Upper lobe of left lung (tissue), 6 donors: ENCODE measurements around the gene HCST. TPM values are rescaled to one million over a fixed set of nuclear protein-coding genes. Genes with fewer than 3 reads are reported as not detected.

Experiments used
- ATAC-seq, 2 donors: fragments of 200-7000 bp; cut with Tn5 transposase; one replicate each; pipeline ENCODE4 v1.9.1; 2022; ENCODE audit warnings: mild to moderate bottlenecking in 2 of 2, moderate library complexity in 2 of 2; ENCODE audit not compliant: low FRiP score in 2 of 2
- DNase-seq, 2 donors: peaks; one replicate each; pipeline ENCODE4 v3.0.0-alpha.2; 2019 to 2020
- H3K27ac ChIP-seq, 4 donors: fragments of 200-600 bp; sonication (generic); one replicate each; pipeline ENCODE4 v1.5.1; 2016 to 2019
- H3K27me3 ChIP-seq, 4 donors: fragments of 200-600 bp; sonication (generic); one replicate each; pipeline ENCODE4 v1.5.1; 2017 to 2019
- H3K36me3 ChIP-seq, 4 donors: fragments of 200-600 bp; sonication (generic); one replicate each; pipeline ENCODE4 v1.5.1; 2016 to 2019
- H3K4me1 ChIP-seq, 4 donors: fragments of 200-600 bp; sonication (generic); one replicate each; pipeline ENCODE4 v1.5.1; 2018 to 2019
- H3K4me3 ChIP-seq, 4 donors: fragments of 200-600 bp; sonication (generic); one replicate each; pipeline ENCODE4 v1.5.1; 2017 to 2019; ENCODE audit warnings: mild to moderate bottlenecking in 2 of 4, moderate library complexity in 1 of 4
- H3K9me3 ChIP-seq, 4 donors: fragments of 200-600 bp; sonication (generic); one replicate each; pipeline ENCODE4 v1.5.1; 2018 to 2019
- EP300 ChIP-seq, 4 donors: sonication (generic); formaldehyde crosslinking; IDR thresholded peaks; one replicate each; pipeline ENCODE4 v1.5.1; 2017; ENCODE audit warnings: antibody characterized with exemption in 4 of 4, control low read depth in 2 of 4
- POLR2A ChIP-seq, 4 donors: fragments of 450-650 bp; IDR thresholded peaks; one replicate each; pipeline ENCODE4 v1.5.1; 2016 to 2017; ENCODE audit warnings: antibody characterized with exemption in 4 of 4, mild to moderate bottlenecking in 2 of 4
- POLR2AphosphoS5 ChIP-seq, 2 donors: sonication (generic); formaldehyde crosslinking; IDR thresholded peaks; one replicate each; pipeline ENCODE4 v1.5.1; 2017; ENCODE audit warnings: antibody characterized with exemption in 2 of 2
- WGBS, 2 donors: methylation state at CpG; one replicate each; pipeline ENCODE4 v1.1.5; 2017 to 2018; 5-methylcytosine and 5-hydroxymethylcytosine counted together
- total RNA-seq, 6 donors: library from RNA; depleted of rRNA in 4 of 6; stranded (reverse); fragments of >200 nt in 4 of 6; gene quantifications; one replicate each; pipeline versions ENCODE4 v1.1.0 to v1.2.1, GENCODE V29; 2016 to 2021
- TF ChIP-seq, protein P1 (sequence below), 6 experiments: fragments of 450-650 bp in 4 of 6; fragments of 200-600 bp in 2 of 6; sonication (generic) in 2 of 6; IDR thresholded peaks; one replicate each; pipeline ENCODE4 v1.5.1; 2016 to 2019; ENCODE audit warnings: antibody characterized with exemption in 6 of 6
- donor health status: DM: no; HTN: no; CAD: no; lungs with moderate emphysema.
- donor health status: DM: no; HTN: yes; CAD: no; lungs with severe emphysema.

Gene HCST
- total RNA-seq, 6 donors from 2014 or later = 10.2 to 40.8 (median 19.9) TPM; not detected in 1

DNA sequence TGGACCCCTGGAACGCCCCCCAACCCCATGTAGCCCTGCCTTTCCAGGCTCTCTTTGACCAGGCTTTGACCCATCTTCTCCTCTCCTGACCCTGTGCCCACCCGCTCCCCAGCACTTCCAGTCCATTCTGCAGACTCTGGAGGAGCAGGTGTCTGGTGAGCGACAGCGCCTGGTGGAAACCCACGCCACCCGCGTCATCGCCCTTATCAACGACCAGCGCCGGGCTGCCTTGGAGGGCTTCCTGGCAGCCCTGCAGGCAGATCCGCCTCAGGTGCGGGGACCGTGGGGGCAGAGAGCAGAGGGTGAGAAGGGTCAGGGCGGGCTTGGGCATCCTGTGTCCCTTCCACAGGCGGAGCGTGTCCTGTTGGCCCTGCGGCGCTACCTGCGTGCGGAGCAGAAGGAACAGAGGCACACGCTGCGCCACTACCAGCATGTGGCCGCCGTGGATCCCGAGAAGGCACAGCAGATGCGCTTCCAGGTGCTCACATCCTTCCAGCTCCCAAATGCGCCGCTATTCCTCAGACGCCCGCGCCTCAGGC lies 27.9 kb upstream of the HCST start:
- Histone ChIP-seq H3K27ac (no peak overlapping the region), H3K27me3 (peaks cover 0 to 18% (median 12%) of the 10 kb centered on the region in 4 donors), H3K4me3 (no peak overlapping the region), H3K36me3 (no peaks in the 10 kb centered on the region), H3K4me1 (peaks cover 7 to 10% (median 8%) of the 10 kb centered on the region in 4 donors), H3K9me3 (no peaks in the 10 kb centered on the region)
- WGBS, 2 donors = 92 to 93% methylated on average over 29 to 32 of the region's 32 CpGs
- no peak for DNase-seq
- no peak for ATAC-seq
- TF ChIP-seq POLR2A (IDR thresholded peaks at IDR 0.05) = no peak
- no peak for TF ChIP-seq POLR2AphosphoS5 (IDR thresholded peaks at IDR 0.05)
- TF ChIP-seq EP300 (IDR thresholded peaks at IDR 0.05) = no peak
- TF ChIP-seq, protein P1, sequence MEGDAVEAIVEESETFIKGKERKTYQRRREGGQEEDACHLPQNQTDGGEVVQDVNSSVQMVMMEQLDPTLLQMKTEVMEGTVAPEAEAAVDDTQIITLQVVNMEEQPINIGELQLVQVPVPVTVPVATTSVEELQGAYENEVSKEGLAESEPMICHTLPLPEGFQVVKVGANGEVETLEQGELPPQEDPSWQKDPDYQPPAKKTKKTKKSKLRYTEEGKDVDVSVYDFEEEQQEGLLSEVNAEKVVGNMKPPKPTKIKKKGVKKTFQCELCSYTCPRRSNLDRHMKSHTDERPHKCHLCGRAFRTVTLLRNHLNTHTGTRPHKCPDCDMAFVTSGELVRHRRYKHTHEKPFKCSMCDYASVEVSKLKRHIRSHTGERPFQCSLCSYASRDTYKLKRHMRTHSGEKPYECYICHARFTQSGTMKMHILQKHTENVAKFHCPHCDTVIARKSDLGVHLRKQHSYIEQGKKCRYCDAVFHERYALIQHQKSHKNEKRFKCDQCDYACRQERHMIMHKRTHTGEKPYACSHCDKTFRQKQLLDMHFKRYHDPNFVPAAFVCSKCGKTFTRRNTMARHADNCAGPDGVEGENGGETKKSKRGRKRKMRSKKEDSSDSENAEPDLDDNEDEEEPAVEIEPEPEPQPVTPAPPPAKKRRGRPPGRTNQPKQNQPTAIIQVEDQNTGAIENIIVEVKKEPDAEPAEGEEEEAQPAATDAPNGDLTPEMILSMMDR (IDR thresholded peaks at IDR 0.05) = no peak

DNA sequence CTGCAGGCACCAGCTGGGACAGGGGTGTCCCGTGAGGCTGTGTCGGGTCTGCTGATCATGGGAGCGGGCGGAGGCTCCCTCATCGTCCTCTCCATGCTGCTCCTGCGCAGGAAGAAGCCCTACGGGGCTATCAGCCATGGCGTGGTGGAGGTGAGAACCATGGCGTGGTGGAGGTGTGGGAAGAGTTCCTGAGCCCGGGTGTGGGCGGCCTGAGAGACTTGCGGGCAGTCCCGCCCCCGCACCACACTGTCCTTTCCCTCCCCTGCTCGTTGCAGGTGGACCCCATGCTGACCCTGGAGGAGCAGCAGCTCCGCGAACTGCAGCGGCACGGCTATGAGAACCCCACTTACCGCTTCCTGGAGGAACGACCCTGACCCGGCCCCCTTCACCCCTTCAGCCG lies 23.3 kb upstream of the HCST start:
- H3K4me1 ChIP-seq = peaks cover 0 to 5% (median 0%) of the 10 kb centered on the region in 4 donors
- peaks cover 0 to 8% (median 1%) of the 10 kb centered on the region in 4 donors for H3K27me3 ChIP-seq
- TF ChIP-seq EP300 (IDR thresholded peaks at IDR 0.05) (no peak), POLR2AphosphoS5 (IDR thresholded peaks at IDR 0.05) (no peak)
- TF ChIP-seq, protein P1 (IDR thresholded peaks at IDR 0.05) = no peak
- H3K4me3 ChIP-seq = no peak overlapping the region
- DNase-seq (peak in 1 of 2 donors; percentile 59), ATAC-seq (peak in 1 of 2 donors; percentile 9)
- H3K36me3 ChIP-seq = no peaks in the 10 kb centered on the region
- no peak overlapping the region for H3K27ac ChIP-seq
- no peaks in the 10 kb centered on the region for H3K9me3 ChIP-seq
- WGBS, 2 donors = 25 to 54% methylated on average over 8 to 23 of the region's 23 CpGs

DNA sequence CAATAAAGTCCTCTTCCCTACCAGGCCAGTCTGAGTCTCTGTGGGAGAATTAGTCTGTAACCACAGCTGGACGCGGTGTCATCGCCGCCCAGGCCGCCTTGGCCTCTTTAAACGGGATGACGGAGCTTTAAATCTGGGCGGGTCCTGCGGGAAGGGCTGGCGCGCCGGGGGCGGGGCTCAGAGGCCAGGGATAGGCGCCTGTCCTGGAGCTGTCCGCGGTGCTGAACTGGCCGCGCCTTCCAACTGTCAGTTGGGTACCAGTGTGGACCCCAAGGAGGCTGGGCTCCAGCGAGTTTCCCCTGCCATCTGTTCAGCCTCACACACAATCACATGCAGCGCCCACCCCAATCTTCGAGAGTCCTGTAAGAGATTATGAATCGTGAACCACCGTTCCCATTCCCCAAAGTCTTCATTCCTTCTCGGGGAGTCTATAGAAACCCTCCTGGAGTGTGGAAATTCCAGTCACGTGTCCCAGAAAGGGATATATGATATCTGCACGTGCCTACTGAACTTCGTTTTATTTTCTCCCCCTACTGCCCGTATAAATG lies 22.5 kb upstream of the HCST start:
- Histone ChIP-seq H3K27me3 (peaks cover 0 to 8% (median 1%) of the 10 kb centered on the region in 4 donors), H3K4me3 (no peak overlapping the region), H3K4me1 (peaks cover 0 to 5% (median 0%) of the 10 kb centered on the region in 4 donors), H3K9me3 (no peaks in the 10 kb centered on the region), H3K36me3 (no peaks in the 10 kb centered on the region), H3K27ac (no peak overlapping the region)
- peak in 1 of 2 donors; percentile 39 for TF ChIP-seq POLR2AphosphoS5 (IDR thresholded peaks at IDR 0.05)
- TF ChIP-seq, protein P1 (IDR thresholded peaks at IDR 0.05) = no peak
- DNase-seq (peak; percentile 88 to 98), ATAC-seq (peak; percentile 88 to 97)
- 2 to 6% methylated on average over 15 to 28 of the region's 28 CpGs for WGBS, 2 donors

DNA sequence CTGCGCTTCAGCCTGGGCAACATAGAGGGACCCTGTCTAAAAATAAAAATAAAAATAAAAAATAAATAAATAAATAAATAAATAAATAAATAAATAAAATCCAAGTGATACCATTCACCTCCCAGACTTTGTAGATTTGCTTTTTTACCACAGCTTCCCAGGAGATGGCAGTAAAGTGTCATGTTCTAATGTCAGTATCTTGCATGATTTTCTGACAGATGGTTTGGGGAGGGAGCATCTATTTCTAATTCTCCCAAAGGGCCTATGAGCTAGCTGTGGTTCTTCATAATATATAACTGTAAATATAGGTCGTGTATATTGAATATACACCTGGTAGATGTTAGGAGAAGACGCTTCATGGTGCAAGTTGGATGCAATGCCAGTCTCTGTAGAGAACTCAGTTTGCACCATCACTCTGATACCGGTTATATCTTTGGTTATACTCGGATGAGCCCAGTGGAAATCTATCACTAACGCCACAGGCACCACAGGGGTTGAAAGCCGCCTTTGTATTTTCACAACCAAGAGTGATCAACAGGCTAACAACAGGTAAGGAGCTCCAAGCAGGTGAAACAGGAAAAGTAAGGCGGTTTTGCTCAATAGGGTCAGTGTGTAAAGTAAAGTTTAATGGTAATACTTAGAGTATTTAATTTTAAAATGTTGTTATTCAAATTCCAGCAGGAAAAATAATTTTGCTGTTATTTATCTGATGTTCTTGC lies 20.1 kb upstream of the HCST start:
- ATAC-seq = peak in 1 of 2 donors; percentile 63
- Histone ChIP-seq H3K27me3 (peaks cover 0 to 8% (median 1%) of the 10 kb centered on the region in 4 donors), H3K4me1 (peaks cover 0 to 5% (median 0%) of the 10 kb centered on the region in 4 donors), H3K27ac (no peak overlapping the region), H3K36me3 (peaks cover 0 to 9% (median 0%) of the 10 kb centered on the region in 4 donors), H3K4me3 (no peak overlapping the region), H3K9me3 (no peaks in the 10 kb centered on the region)
- DNase-seq = no peak
- TF ChIP-seq POLR2AphosphoS5 (IDR thresholded peaks at IDR 0.05) = no peak
- TF ChIP-seq, protein P1 (IDR thresholded peaks at IDR 0.05) = peak in 5 of 6 experiments; percentile 34 to 51 (median 45)
- no peak for TF ChIP-seq EP300 (IDR thresholded peaks at IDR 0.05)
- no peak for TF ChIP-seq POLR2A (IDR thresholded peaks at IDR 0.05)
- 31 to 37% methylated on average over 8 of the region's 8 CpGs for WGBS, 2 donors
